Measurements from ENCODE around the gene AMOT.

AMOT gene

DNA sequence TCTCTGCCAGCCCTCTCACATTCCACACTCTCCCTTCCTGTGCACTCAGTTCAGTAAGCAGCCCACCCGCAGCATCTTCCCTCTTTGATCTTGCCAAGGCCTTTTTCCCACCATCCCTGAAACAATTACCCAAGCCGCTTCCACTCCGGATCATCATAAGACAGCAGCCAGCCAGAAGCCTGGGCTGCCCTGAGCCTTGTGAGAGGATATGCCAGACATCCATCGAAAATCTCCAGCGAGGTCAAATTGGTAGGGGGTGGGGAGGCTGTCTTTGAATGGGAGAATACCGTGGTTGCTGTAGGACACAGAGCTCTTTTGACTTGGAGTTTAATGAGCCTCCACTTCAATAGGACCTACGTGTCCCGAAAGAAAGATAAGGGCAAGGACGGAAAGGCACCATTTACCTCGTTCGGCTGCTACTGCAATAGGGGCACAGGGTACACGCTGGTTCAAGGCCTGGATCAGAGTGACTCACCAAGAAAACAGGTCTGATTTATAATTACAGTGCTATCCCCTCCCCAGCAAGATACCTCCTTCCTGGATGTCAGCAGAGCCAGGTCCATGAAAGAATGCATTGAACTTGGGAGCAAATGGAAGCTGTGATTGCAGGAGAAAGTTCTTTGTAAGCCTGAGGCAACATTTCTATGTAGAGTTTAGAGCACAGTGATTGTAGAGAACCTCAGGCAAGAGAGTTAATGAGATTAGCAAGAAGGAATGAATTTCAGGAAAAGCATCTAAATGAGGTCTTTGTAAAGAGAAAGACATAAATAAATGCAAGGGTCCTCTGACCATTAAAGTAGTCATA lies 39.5 kb downstream of the AMOT start:
- TF ChIP-seq, protein P1, sequence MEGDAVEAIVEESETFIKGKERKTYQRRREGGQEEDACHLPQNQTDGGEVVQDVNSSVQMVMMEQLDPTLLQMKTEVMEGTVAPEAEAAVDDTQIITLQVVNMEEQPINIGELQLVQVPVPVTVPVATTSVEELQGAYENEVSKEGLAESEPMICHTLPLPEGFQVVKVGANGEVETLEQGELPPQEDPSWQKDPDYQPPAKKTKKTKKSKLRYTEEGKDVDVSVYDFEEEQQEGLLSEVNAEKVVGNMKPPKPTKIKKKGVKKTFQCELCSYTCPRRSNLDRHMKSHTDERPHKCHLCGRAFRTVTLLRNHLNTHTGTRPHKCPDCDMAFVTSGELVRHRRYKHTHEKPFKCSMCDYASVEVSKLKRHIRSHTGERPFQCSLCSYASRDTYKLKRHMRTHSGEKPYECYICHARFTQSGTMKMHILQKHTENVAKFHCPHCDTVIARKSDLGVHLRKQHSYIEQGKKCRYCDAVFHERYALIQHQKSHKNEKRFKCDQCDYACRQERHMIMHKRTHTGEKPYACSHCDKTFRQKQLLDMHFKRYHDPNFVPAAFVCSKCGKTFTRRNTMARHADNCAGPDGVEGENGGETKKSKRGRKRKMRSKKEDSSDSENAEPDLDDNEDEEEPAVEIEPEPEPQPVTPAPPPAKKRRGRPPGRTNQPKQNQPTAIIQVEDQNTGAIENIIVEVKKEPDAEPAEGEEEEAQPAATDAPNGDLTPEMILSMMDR (IDR thresholded peaks at IDR 0.05), result no peak
- Histone ChIP-seq H3K4me3 (ENCODE audit: low read depth in 1 of 2, low read length in 1 of 2) (no peak overlapping the region), H3K27ac (no peak overlapping the region), H3K27me3 (no peaks in the 10 kb centered on the region), H3K4me1 (ENCODE audit: control insufficient read depth in 1 of 2, insufficient read depth in 1 of 2, low read depth in 1 of 2, low read length in 1 of 2) (no peaks in the 10 kb centered on the region), H3K9me3 (no peaks in the 10 kb centered on the region), H3K36me3 (no peaks in the 10 kb centered on the region)

DNA sequence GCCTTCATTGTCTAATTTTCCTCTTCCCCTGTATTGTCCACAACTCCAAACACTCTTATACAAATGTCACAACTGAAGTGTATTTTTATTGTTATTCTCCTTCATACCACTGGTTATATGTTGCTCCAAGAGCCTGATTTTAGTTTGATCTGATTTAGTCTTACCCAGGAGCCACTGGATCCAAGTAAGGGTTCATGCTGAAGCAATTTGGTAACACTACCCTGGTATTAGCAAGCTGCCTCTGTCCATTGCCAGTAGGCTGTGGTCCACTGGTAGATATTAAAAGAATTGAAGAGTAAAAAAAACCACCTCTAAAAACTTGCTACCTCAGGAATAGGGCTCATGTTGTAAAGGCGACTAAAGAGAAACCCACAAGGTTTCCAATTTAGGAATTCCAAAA lies 41.2 kb downstream of the AMOT start:
- no peaks in the 10 kb centered on the region for H3K36me3 ChIP-seq
- H3K9me3 ChIP-seq, result no peaks in the 10 kb centered on the region
- no peaks in the 10 kb centered on the region for H3K27me3 ChIP-seq
- TF ChIP-seq, protein P1 (IDR thresholded peaks at IDR 0.05), result no peak
- no peaks in the 10 kb centered on the region for H3K4me1 ChIP-seq (ENCODE audit: control insufficient read depth in 1 of 2, insufficient read depth in 1 of 2, low read depth in 1 of 2, low read length in 1 of 2)
- no peak overlapping the region for H3K4me3 ChIP-seq (ENCODE audit: low read depth in 1 of 2, low read length in 1 of 2)
- H3K27ac ChIP-seq, result no peak overlapping the region

DNA sequence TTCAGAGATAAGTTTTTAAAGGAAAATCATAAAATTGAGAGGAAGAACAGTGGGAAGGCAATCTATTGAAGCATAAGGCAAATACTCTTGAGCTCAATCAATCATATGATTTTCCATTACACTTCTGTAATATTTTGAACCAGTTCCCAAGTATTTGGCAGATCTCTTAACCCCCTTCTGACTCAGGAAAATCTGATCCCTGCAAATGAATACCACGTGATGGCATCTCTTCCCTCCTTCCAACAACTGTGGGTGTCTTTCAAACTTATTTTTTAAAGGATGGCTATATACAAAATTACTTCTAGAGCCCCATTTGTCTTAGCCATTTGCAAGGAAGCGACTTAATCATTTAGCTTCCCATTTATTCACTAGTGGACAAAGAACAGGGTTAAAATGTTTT lies 41.9 kb downstream of the AMOT start:
- no peak overlapping the region for H3K4me3 ChIP-seq (ENCODE audit: low read depth in 1 of 2, low read length in 1 of 2)
- H3K36me3 ChIP-seq, result no peaks in the 10 kb centered on the region
- H3K4me1 ChIP-seq (ENCODE audit: control insufficient read depth in 1 of 2, insufficient read depth in 1 of 2, low read depth in 1 of 2, low read length in 1 of 2), result no peaks in the 10 kb centered on the region
- H3K27me3 ChIP-seq, result no peaks in the 10 kb centered on the region
- H3K27ac ChIP-seq, result no peak overlapping the region
- TF ChIP-seq, protein P1 (IDR thresholded peaks at IDR 0.05), result no peak
- no peaks in the 10 kb centered on the region for H3K9me3 ChIP-seq

DNA sequence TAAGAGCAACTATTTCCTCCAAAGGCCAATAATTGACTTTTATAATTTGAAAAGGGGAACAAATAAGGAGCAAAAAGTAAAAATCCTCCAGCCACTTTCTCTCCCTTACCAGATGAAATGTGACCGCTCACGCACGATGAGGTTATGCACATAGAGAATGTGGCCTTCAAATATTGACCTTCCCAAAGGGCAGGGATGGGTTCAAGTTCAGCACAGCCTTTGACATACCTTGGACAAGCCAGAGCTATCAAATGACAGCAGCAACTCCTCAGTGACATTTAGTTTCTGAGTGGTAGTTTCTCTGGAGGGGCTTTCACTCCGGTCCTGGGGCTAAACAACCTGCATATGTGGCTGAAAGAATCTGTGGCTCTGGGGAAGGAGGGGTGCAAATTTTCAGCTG lies 50.7 kb downstream of the AMOT start:
- no peak overlapping the region for H3K4me3 ChIP-seq (ENCODE audit: low read depth in 1 of 2, low read length in 1 of 2)
- peaks cover 0 to 9% of the 10 kb centered on the region in 2 experiments for H3K4me1 ChIP-seq (ENCODE audit: control insufficient read depth in 1 of 2, insufficient read depth in 1 of 2, low read depth in 1 of 2, low read length in 1 of 2)
- H3K9me3 ChIP-seq, result no peaks in the 10 kb centered on the region
- H3K27ac ChIP-seq, result no peak overlapping the region
- TF ChIP-seq, protein P1 (IDR thresholded peaks at IDR 0.05), result no peak
- no peaks in the 10 kb centered on the region for H3K36me3 ChIP-seq
- no peaks in the 10 kb centered on the region for H3K27me3 ChIP-seq

DNA sequence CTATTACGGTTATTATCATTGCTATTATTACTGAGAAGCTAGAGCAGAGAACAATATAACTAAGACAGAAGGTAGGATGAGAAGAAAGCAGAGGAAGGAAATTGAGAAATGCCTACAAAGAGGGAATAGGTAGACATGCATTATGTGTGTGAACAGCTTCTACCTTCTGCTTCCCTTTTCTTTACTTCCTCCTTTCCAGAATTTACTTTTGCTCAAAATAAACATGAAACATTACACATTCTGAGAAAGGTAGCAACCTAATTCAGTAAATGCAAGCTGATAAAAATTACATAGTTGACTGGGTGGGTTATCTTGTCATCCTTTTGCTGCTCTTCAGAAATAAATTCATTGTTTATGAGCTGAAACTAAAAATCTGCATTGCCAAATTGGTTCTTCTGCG lies 54.6 kb downstream of the AMOT start:
- no peak overlapping the region for H3K4me3 ChIP-seq (ENCODE audit: low read depth in 1 of 2, low read length in 1 of 2)
- peaks cover 0 to 9% of the 10 kb centered on the region in 2 experiments for H3K4me1 ChIP-seq (ENCODE audit: control insufficient read depth in 1 of 2, insufficient read depth in 1 of 2, low read depth in 1 of 2, low read length in 1 of 2)
- no peaks in the 10 kb centered on the region for H3K36me3 ChIP-seq
- peak overlapping the region; percentile 31 for H3K27ac ChIP-seq
- TF ChIP-seq, protein P1 (IDR thresholded peaks at IDR 0.05), result no peak
- no peaks in the 10 kb centered on the region for H3K27me3 ChIP-seq
- no peaks in the 10 kb centered on the region for H3K9me3 ChIP-seq
